A549 treated with Hydrocortisone at 1 μM for 4 hours (cell line): Measurements from ENCODE around the gene UQCRFS1. TPM values are rescaled to one million over a fixed set of nuclear protein-coding genes. Genes with fewer than 3 reads are reported as not detected.

Experiments used
- total RNA-seq: library from RNA; stranded (reverse); fragments of 200-300 nt; extraction: Qiagen RNA extraction; gene quantifications from 5 replicates; pipeline ENCODE4 v1.2.3, GENCODE V29; 2022

The UQCRFS1 gene
- total RNA-seq: 102 to 131 TPM (median 127 TPM) in 5 replicates

GRCh38 chr19:29212648-29213573, at the start of gene UQCRFS1:
Gene UQCRFS1 (minus strand): TSS chr19:29213151. CDS start chr19:29213118, 33 bp downstream.

